GM12874 (cell line): ENCODE data around the gene UBL7.

Experiments used
- CTCF ChIP-seq: IDR thresholded peaks from 2 replicates; pipeline ENCODE4 v1.5.1; 2011; ENCODE audit warnings: low read depth, mild to moderate bottlenecking, control low read depth, low read length, moderate library complexity; ENCODE audit not compliant: insufficient read depth

The UBL7 gene

GRCh38 chr15:74449643-74450205, 11.2 kb downstream of the UBL7 start:
- TF ChIP-seq CTCF: no peak

GRCh38 chr15:74449095-74449494, 11.9 kb downstream of the UBL7 start:
- TF ChIP-seq CTCF: no peak

GRCh38 chr15:74445816-74446763, 14.9 kb downstream of the UBL7 start:
- no peak for TF ChIP-seq CTCF

GRCh38 chr15:74444106-74445062, 16.6 kb downstream of the UBL7 start:
- TF ChIP-seq CTCF: no peak

GRCh38 chr15:74443100-74443909, 17.7 kb downstream of the UBL7 start:
- TF ChIP-seq CTCF: no peak

GRCh38 chr15:74442604-74443003, 18.4 kb downstream of the UBL7 start:
- TF ChIP-seq CTCF: no peak
